ENCODE data around the gene TMTC3.

DNA sequence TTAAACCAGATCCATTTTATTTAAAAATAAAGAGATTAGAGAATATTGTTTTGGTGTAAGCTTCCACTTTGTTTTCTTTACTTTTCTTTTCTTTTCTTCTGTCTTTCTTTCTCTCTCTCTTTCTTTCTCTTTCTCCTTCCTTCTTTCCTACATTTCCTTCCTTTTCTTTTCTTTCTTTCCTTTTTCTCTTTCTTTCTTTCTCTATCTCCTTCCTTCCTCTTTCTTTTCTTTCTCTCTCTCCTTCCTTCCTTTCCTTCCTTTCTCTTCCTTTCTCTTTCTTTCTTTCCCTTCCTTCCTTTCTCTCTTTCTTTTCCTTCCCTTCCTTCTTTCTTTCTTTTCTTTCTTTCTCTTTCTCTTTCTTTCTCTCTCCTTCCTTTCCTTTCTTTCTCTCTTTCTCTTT, 100.8 kb downstream of the TMTC3 start:
- TF ChIP-seq, protein P1, sequence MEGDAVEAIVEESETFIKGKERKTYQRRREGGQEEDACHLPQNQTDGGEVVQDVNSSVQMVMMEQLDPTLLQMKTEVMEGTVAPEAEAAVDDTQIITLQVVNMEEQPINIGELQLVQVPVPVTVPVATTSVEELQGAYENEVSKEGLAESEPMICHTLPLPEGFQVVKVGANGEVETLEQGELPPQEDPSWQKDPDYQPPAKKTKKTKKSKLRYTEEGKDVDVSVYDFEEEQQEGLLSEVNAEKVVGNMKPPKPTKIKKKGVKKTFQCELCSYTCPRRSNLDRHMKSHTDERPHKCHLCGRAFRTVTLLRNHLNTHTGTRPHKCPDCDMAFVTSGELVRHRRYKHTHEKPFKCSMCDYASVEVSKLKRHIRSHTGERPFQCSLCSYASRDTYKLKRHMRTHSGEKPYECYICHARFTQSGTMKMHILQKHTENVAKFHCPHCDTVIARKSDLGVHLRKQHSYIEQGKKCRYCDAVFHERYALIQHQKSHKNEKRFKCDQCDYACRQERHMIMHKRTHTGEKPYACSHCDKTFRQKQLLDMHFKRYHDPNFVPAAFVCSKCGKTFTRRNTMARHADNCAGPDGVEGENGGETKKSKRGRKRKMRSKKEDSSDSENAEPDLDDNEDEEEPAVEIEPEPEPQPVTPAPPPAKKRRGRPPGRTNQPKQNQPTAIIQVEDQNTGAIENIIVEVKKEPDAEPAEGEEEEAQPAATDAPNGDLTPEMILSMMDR (IDR thresholded peaks at IDR 0.05), result no peak
- no peak for TF ChIP-seq POLR2A (IDR thresholded peaks at IDR 0.05)
